H1 (cell line): ENCODE results near the gene AAGAB. TPM values are rescaled to one million over a fixed set of nuclear protein-coding genes. Genes with fewer than 3 reads are reported as not detected.

ENCODE experiments used
- RNF2 ChIP-seq: fragments of 200-900, 300-1000 bp; sonication (generic); IDR thresholded peaks from 2 replicates; pipeline ENCODE4 v1.7.1; 2016; ENCODE audit warnings: borderline replicate concordance, low read depth, mild to moderate bottlenecking, antibody characterized with exemption, low read length; ENCODE audit not compliant: poor library complexity, severe bottlenecking; ENCODE audit errors: missing control alignments
- SUZ12 ChIP-seq: fragments of 200-600 bp; sonication (generic); IDR thresholded peaks from 2 replicates; pipeline ENCODE4 v1.6.1; 2012; ENCODE audit warnings: mild to moderate bottlenecking, inconsistent platforms, low read length, moderate library complexity, mixed read lengths
- polyA plus RNA-seq, 7 experiments: library from polyadenylated mRNA; depleted of rRNA in 3 of 7; stranded (reverse) in 5 of 7; unstranded in 2 of 7; fragments of >200 nt in 5 of 7; fragments of 200-250 nt in 2 of 7; gene quantifications; 1 replicate in 5 of 7; 2 replicates in 1 of 7; 4 replicates in 1 of 7; pipeline versions ENCODE4 v1.2.1 to v1.2.3, GENCODE V29; 2011 to 2013; ENCODE audit warnings: missing spikeins in 2 of 7, mixed read lengths in 2 of 7
- total RNA-seq: library from RNA; stranded (reverse); fragmentation: NEBNext Ultra II Directional; extraction: Animal tissue kit (Norgen Biotek cat#: 25700); gene quantifications from 2 replicates; pipeline ENCODE4 v1.2.1, GENCODE V29; 2021

AAGAB gene
- total and polyA plus RNA-seq, 2 of the 8 experiments (the other 6 are each of a cell fraction or from before 2014, with no cell fraction given), result 20.1 to 45.9 TPM

- TF ChIP-seq SUZ12, result no peak
- no peak for TF ChIP-seq RNF2
- TF ChIP-seq, all 59 proteins: peak for 0
Observed at GRCh38 chr15:67174864-67175573, 79.4 kb downstream of the AAGAB start (continued).
